Activated CD8-positive, alpha-beta memory T cell treated with anti-CD3 and anti-CD28 coated beads, Interleukin-2, amount 50 U/mL, for 1 hour (primary cell): ENCODE measurements around the gene ZCCHC12.
"Not testable (repeated sequence)": the region's sequence is repeated elsewhere in the genome, so short reads cannot be mapped to it uniquely, and the experiment has no call there.

Source experiments
- DNase-seq: peaks from one replicate; pipeline ENCODE4 v3.0.0-alpha.2; 2020; ENCODE audit errors: extremely low read depth

ZCCHC12 gene

GRCh38 chrX:118823263-118824172 lies at the start of gene ZCCHC12:
Gene ZCCHC12, plus strand, starts transcription at chrX:118823824. Its CDS starts 1,421 bp downstream, at chrX:118825245.
- DNase-seq: peak; percentile 17

DNA sequence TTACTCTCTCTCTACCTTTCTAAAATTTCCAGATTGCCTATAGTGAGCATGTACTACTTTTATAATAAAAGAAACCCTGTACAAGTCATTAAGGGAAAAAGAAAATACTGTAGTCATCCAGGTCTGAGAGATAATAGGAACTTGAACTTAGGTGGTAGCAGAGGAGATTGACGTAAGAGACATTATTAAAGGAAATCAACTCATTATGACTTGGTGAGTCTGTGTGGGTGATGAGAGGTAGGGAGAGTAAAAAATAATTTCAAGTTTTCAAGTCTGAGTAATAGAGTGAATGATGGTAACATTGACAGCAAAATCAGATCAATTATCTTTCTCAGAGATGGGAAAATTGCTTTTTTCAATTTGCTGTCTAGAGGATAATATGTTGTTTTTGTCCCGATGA lies 44.0 kb upstream of the ZCCHC12 start:
- no peak for DNase-seq

DNA sequence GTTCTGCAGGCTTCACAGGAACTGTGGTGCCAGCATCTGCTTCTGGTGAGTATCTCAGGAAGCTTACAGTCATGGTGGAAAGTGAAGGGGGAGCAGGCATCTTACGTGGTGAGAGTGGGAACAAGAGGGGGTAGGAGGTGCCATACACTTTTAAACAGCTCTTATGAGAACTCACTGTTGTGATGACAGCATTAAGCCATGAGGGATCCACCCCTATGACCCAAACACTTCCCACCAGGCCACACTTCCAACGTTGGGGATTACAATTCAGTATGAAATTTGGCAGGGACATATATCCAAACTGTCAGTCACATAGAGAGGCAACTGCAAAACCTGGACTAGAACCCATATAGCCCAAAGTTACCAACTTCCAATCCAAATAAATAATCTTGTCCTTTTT lies 43.1 kb upstream of the ZCCHC12 start:
- no peak for DNase-seq

GRCh38 chrX:118780911-118781310 lies 42.7 kb upstream of the ZCCHC12 start:
- no peak for DNase-seq

- no peak for DNase-seq
Observed at GRCh38 chrX:118795528-118796280, 27.9 kb upstream of the ZCCHC12 start.

GRCh38 chrX:118802857-118803256 lies 20.8 kb upstream of the ZCCHC12 start:
- DNase-seq: no peak

DNA sequence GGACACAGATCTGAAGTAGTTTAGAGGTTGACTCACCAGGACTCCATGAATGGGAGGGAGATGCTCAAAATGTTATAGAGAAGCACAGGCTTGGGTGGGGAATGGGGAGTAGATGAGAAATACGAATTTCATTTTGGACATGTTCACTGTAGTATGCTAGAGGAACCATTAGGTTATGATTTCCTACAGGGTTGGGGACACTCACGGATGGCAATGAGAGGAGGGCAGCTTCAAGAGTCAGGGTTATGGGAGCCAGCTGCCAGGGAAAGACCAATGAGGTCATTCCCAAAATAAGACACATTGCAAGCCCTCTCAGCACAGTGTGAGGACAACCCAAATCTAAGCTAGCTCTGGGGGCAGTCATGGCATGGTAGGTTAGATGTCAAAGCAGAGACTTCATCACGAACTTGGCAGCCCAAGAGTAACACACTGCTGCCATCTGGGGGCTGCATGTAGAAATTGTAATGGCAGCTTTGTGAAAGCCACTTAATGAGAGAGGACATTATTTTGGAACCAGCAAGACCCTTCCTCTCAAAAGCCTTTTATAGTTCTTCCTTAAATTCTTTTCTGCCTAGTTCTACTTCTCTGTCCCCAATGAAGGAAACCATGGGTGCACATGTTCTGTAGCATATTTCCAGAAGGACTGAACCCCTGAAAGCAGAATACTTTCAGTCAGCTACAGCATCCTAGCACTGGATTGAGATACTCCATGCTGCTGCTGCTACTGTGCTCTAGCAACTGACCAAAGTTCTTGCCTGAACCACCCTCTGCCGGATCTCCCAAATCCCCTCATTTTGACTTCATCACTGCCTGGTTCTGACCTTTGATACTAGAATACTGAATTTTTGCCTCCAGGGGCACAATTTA lies 16.2 kb upstream of the ZCCHC12 start:
- DNase-seq: no peak

DNA sequence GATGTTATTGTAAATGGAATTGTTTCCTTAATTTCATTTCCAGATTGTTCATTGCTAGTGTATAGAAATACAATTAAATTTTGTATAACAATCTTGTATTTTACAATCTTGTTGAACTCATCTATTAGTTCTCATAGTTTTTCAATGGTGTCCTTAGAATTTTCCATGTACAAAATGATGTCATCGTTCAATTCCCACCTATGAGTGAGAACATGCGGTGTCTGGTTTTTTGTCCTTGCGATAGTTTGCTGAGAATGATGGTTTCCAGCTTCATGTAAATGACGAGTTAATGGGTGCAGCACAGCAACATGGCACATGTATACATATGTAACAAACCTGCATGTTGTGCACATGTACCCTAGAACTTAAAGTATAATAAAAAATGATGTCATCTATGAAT lies 6.4 kb upstream of the ZCCHC12 start:
- not testable (repeated sequence) for DNase-seq

DNA sequence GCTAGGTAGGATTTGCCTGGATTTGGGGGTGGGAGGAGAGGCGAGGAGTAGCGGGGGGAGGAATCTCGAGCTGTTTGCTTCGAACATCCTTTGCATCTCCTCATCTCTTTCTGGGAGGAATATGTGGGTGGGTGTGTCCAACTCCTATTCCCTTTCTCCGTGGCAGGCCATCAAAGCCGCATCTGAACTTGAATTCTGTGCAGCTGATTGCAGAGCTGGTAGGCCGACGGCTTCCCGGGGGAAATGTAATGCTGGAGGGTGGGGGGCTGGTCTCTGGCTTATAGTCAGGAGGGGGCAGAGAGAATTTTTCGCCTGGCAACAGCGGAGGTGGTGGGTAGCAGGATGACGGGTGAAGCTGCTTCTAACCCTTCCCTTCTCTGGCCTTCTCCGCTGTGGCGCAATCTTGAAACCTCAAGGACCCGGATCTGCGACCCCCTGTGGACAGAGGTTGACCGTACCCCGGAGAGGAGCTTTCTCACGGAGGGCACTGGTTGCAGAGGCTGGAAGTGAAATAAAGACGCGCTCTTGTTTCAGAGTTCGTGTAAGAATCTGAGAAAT lies 628 bp downstream of the ZCCHC12 start:
- DNase-seq: no peak

- no peak for DNase-seq
Observed at GRCh38 chrX:118825227-118825626, 1.6 kb downstream of the ZCCHC12 start.

GRCh38 chrX:118839334-118839958 lies 15.8 kb downstream of the ZCCHC12 start:
- no peak for DNase-seq

- no peak for DNase-seq
Observed at GRCh38 chrX:118847676-118848075, 24.1 kb downstream of the ZCCHC12 start.

- no peak for DNase-seq
Observed at GRCh38 chrX:118853596-118853995, 30.0 kb downstream of the ZCCHC12 start.

GRCh38 chrX:118855681-118856310 lies 32.2 kb downstream of the ZCCHC12 start:
- no peak for DNase-seq

- DNase-seq: no peak
Observed at GRCh38 chrX:118857006-118857405, 33.4 kb downstream of the ZCCHC12 start.

DNA sequence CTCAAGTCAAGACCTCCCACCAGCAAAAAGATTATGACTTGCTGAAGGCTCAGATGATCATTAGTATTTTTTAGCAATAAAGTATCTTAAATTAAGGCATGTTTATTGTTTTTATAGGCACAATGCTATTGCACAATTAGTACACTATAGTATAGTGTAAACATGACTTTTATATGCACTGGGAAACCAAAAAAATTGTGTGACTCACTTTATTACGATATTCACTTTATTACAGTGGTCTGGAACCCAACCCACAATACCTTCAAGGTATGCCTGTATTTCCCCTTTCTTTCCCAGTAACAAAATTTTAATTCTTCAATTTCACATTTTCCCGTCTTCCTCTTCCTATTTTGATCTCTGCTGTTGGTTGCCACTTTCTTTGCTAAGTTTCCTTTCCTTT lies 37.7 kb downstream of the ZCCHC12 start:
- no peak for DNase-seq

GRCh38 chrX:118862091-118862490 lies 38.5 kb downstream of the ZCCHC12 start:
- no peak for DNase-seq

- no peak for DNase-seq
Observed at GRCh38 chrX:118862979-118863378, 39.4 kb downstream of the ZCCHC12 start.

DNA sequence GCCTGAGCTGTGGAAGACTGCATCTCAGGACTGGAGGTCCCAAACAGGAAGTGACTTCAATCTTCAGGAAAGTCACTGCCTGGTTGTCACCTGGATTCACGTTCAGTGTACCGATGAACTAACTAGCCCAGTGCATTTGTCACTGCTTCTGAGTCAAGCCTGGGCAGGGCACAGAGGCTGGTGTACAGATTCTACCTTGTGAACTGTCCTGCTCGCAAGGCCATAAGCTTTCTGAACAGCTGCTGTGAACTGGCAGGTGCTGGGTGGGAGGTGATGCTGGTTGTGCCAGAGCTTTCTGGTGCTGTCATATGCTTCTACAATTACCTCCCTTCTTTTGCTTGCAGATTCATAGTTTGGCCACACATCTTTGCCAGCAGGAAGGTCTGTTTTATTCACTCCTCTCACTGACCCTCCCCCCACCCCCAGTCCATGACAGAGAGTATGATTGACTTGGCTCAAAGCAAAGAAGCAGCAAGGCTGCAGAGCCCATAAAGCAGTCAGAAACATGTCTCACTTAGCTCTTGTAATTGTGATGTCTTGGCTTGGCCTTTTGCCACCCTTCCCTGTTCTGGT lies 40.5 kb downstream of the ZCCHC12 start:
- DNase-seq: no peak

DNA sequence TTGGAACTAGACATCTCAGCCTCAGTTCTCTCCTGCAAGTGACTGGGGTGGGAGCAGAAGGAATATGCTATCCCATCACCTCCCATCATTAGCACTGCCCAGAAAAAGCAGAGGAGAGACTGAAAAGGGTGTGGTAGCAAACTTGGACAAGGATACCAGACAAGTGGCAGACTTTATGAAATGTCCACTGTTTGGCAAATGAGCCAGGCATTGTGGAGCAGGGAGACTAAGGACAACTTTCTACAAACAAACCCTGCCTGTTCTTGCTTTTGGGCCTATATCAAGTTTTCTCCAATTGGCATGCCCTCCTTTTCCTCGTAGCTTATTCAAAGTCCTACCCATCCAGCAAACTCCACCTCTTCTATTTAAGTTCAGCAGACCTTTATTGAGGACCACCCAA lies 41.6 kb downstream of the ZCCHC12 start:
- DNase-seq: no peak
